Epithelial cell of prostate (primary cell): ENCODE results near the gene CYLC2.

ENCODE experiments used
- DNase-seq: peaks from one replicate; pipeline ENCODE4 v3.0.0-alpha.2; 2011; ENCODE audit warnings: low read depth, low spot score
- H3K27ac ChIP-seq: fragments of 450-650 bp; 2 replicates; pipeline ENCODE4 v1.5.1; 2017; ENCODE audit warnings: mild to moderate bottlenecking

Gene CYLC2, protein sequence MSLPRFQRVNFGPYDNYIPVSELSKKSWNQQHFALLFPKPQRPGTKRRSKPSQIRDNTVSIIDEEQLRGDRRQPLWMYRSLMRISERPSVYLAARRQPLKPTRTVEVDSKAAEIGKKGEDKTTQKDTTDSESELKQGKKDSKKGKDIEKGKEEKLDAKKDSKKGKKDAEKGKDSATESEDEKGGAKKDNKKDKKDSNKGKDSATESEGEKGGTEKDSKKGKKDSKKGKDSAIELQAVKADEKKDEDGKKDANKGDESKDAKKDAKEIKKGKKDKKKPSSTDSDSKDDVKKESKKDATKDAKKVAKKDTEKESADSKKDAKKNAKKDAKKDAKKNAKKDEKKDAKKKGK

GRCh38 chr9:102995033-102995432, at the start of gene CYLC2:
Gene CYLC2 (plus strand): TSS chr9:102995333. CDS start chr9:102995381, 48 bp downstream.
- H3K27ac ChIP-seq, result no peak within 1 kb of the TSS
- no peak for DNase-seq

GRCh38 chr9:102950346-102950745, 44.8 kb upstream of the CYLC2 start:
- no peak for DNase-seq
- no peak overlapping the region for H3K27ac ChIP-seq

- H3K27ac ChIP-seq, result no peak overlapping the region
- no peak for DNase-seq
Observed at GRCh38 chr9:102966999-102967398, 28.1 kb upstream of the CYLC2 start.

GRCh38 chr9:102967979-102968378, 27.2 kb upstream of the CYLC2 start:
- DNase-seq, result no peak
- H3K27ac ChIP-seq, result no peak overlapping the region

DNA sequence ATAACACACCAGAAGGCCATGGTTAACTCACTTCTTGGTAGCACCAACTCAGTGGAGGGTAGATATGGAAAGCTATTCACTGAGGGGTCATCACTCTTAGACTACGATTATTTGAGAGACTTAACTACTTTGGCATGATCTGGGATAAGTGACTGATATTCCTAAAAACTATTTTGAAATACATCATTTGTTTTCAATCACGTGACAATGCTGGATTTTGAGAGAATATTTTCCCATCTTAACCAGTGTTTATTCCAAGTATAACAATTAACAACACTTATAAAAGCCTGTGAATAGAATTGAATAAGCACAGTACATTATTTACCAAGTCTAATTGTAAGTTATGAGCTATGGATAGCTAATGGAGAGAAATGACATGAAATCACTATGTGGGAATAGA, 22.4 kb upstream of the CYLC2 start:
- no peak for DNase-seq
- no peak overlapping the region for H3K27ac ChIP-seq

DNA sequence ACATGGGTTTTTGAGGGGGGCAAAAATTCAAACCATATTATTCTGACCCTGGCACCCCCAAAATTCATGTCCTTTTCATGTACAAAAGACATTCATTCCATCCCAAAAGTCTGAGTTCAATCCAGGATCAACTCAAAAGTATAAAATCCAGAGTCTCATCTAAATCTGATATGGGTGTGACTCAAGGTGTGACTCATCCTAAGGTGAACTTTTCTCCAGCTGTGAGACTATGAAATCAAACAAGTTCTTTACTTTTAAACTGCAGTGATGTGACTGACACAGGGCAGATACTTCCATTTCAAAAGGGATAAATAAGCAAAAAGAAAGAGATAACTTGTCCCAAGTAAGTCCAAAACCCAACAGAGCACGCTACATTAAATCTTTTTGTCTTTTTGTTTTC, 20.6 kb upstream of the CYLC2 start:
- DNase-seq, result peak; percentile 12
- H3K27ac ChIP-seq, result no peak overlapping the region

DNA sequence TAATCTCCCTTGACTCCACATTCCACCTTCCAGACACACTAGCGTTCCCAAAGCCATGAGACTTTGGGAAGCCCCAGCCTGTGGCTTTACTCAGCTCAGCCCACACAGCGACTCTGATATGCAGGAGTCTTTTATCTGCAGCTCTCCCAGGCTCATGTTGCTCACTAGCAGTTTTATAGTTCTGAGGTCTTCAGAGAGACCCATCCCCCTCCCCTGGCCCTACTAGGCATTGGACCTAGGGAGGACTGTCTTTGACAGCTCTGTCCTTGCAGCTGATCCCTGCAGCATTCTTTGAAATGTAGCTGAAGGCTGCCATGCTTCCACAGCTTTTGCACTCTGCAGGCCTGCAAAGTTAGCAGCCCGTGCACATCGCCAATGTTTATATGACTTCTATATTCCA, 19.9 kb upstream of the CYLC2 start:
- no peak overlapping the region for H3K27ac ChIP-seq
- no peak for DNase-seq

DNA sequence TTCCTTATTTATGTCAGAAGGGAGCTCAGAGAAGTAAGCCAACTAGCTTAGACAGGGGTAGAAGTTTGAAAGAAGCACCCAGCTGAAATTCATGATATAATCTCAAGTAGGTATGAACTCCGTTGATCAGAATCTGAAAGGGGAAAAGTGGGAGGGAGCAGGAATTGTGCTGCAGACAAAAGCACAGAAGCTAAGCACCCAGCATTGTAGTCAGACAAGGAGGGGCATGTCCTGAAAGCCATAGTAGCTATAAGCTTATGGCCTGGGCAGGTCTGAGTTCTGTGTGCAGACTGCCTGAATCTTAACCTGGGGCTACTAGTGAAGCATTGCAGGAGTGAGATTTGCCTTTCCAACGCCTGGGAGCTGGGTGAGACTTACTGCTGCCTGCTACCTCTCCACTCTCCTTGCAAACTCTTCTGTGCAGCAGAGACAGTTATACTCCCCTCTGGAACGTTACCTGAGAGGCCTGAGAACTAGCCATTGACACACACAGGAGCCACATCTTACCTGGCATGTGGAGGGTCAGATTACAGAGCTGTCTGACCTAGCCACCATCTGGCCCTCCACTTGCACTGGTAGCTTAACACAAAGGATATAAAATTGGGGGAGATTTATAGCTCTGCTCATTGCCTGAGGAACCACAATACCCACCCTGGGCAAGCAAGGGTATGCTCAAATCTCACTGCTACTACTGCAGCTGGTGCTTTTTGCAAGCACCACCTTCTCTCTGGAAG, 9.8 kb upstream of the CYLC2 start:
- no peak for DNase-seq
- no peak overlapping the region for H3K27ac ChIP-seq

- H3K27ac ChIP-seq, result no peak overlapping the region
- DNase-seq, result no peak
Observed at GRCh38 chr9:102986425-102986824, 8.7 kb upstream of the CYLC2 start.

- no peak overlapping the region for H3K27ac ChIP-seq
- no peak for DNase-seq
Observed at GRCh38 chr9:103003689-103004088, 8.6 kb downstream of the CYLC2 start.

DNA sequence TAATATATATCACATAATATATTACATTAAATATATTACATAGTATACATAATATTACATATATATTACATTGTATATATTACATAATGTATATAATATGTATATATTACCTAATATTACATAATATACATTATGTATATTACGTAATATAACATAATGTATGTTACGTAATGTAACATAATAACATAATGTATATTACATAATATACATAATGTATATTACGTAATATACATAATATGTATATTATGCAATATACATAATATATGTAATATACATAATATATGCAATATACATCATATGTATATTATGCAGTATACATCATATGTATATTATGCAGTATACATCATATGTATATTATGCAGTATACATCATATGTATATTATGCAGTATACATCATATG, 19.1 kb downstream of the CYLC2 start:
- no peak overlapping the region for H3K27ac ChIP-seq
- DNase-seq, result no peak

- DNase-seq, result no peak
Observed at GRCh38 chr9:103025796-103026195, 30.7 kb downstream of the CYLC2 start.

GRCh38 chr9:103037508-103038477, 42.7 kb downstream of the CYLC2 start:
- H3K27ac ChIP-seq, result no peak overlapping the region
- DNase-seq, result no peak

More at GRCh38 chr9:103025796-103026195, 30.7 kb downstream of the CYLC2 start:
- no peak overlapping the region for H3K27ac ChIP-seq

DNA sequence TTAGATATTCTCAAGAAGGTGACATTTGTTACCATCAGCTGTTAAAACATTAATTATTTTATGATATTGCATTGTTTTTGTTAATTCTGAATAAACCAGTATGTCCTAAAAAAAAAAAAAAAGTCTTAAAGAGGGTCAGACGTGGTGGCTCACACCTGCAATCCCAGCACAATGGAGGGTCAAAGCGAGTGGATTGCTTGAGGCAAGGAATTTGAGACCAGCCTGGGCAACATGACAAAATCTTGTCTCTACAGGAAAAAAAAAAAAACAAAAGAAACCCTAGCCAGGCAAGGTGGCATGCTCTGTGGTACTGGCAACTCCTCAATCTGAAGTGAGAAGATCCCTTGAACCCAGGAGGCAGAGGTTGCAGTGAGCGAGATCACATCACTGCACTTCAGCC, 46.8 kb downstream of the CYLC2 start:
- H3K27ac ChIP-seq, result no peak overlapping the region
- DNase-seq, result no peak
